WTC11 (cell line): ENCODE measurements around the gene UMODL1. TPM values are rescaled to one million over a fixed set of nuclear protein-coding genes. Genes with fewer than 3 reads are reported as not detected.
"Not testable (repeated sequence)": the region's sequence is repeated elsewhere in the genome, so short reads cannot be mapped to it uniquely, and the experiment has no call there.

Experiments used
- ATAC-seq: fragments of 200-7000 bp; cut with Tn5 transposase; 2 replicates; pipeline ENCODE4 v1.10.0; 2021; ENCODE audit warnings: mild to moderate bottlenecking, moderate library complexity
- CTCF ChIA-PET: fragments of 300-600 bp; sonication (Branson Sonifier 250); formaldehyde crosslinking; loops from one replicate; lab custom pipeline; 2021; ENCODE audit warnings: antibody characterized with exemption; lab: Charles Lee
- POLR2A ChIA-PET: fragments of 350-600 bp; sonication (Branson Sonifier 250); formaldehyde crosslinking; loops from one replicate; lab custom pipeline; 2021; ENCODE audit warnings: antibody characterized with exemption; lab: Charles Lee
- DNase-seq: peaks from one replicate; pipeline ENCODE4 v3.0.0; 2021; ENCODE audit warnings: low spot score
- H3K27ac Mint-ChIP-seq: 2 replicates; pipeline ENCODE4 v1.8.0; 2021; ENCODE audit warnings: mixed read lengths
- H3K27me3 Mint-ChIP-seq: 2 replicates; pipeline ENCODE4 v1.8.0; 2021; ENCODE audit warnings: low read depth, mild to moderate bottlenecking, moderate library complexity, mixed read lengths
- H3K36me3 Mint-ChIP-seq: 2 replicates; pipeline ENCODE4 v1.8.0; 2021; ENCODE audit warnings: mixed read lengths
- H3K4me1 Mint-ChIP-seq: 2 replicates; pipeline ENCODE4 v1.8.0; 2022; ENCODE audit warnings: mixed read lengths
- H3K4me3 Mint-ChIP-seq: 2 replicates; pipeline ENCODE4 v1.8.0; 2021; ENCODE audit warnings: mild to moderate bottlenecking, moderate library complexity, mixed read lengths
- H3K9me3 Mint-ChIP-seq: 2 replicates; pipeline ENCODE4 v1.8.0; 2021; ENCODE audit warnings: mixed read lengths
- ATF1 ChIP-seq: sonication (generic); formaldehyde crosslinking; IDR thresholded peaks from 2 replicates; pipeline ENCODE4 v1.8.1; 2023; ENCODE audit warnings: mild to moderate bottlenecking, moderate library complexity, missing genetic modification reagents
- ATF3 ChIP-seq: sonication (generic); formaldehyde crosslinking; conservative IDR thresholded peaks from 2 replicates; pipeline ENCODE4 v1.8.1; 2022; ENCODE audit warnings: mild to moderate bottlenecking, missing genetic modification reagents
- CBFB ChIP-seq: sonication (generic); formaldehyde crosslinking; IDR thresholded peaks from 2 replicates; pipeline ENCODE4 v1.8.1; 2022; ENCODE audit warnings: mild to moderate bottlenecking, low read depth, missing genetic modification reagents
- CTCF ChIP-seq: fragments of 200-600 bp; IDR thresholded peaks from 2 replicates; pipeline ENCODE4 v1.8.0; 2022; ENCODE audit warnings: antibody characterized with exemption
- E2F1 ChIP-seq: sonication (generic); formaldehyde crosslinking; IDR thresholded peaks from 2 replicates; pipeline ENCODE4 v1.8.0; 2022; ENCODE audit warnings: mild to moderate bottlenecking, missing genetic modification reagents
- GABPB1 ChIP-seq: sonication (generic); formaldehyde crosslinking; IDR thresholded peaks from 2 replicates; pipeline ENCODE4 v1.8.1; 2023; ENCODE audit warnings: mild to moderate bottlenecking, missing genetic modification reagents
- MAX ChIP-seq: sonication (generic); formaldehyde crosslinking; IDR thresholded peaks from 2 replicates; pipeline ENCODE4 v1.8.0; 2022; ENCODE audit warnings: mild to moderate bottlenecking, missing genetic modification reagents
- MLX ChIP-seq: sonication (generic); formaldehyde crosslinking; IDR thresholded peaks from 2 replicates; pipeline ENCODE4 v1.8.1; 2023; ENCODE audit warnings: mild to moderate bottlenecking, missing genetic modification reagents, moderate library complexity
- PRDM15 ChIP-seq: sonication (generic); formaldehyde crosslinking; IDR thresholded peaks from 2 replicates; pipeline ENCODE4 v1.8.0; 2022; ENCODE audit warnings: missing genetic modification reagents
- TCF7 ChIP-seq: sonication (generic); formaldehyde crosslinking; IDR thresholded peaks from 2 replicates; pipeline ENCODE4 v1.8.0; 2022; ENCODE audit warnings: mild to moderate bottlenecking, low read depth, missing genetic modification reagents, moderate library complexity
- TEAD1 ChIP-seq: sonication (generic); formaldehyde crosslinking; IDR thresholded peaks from 2 replicates; pipeline ENCODE4 v1.8.0; 2022; ENCODE audit warnings: mild to moderate bottlenecking, missing genetic modification reagents
- TEAD4 ChIP-seq: sonication (generic); formaldehyde crosslinking; IDR thresholded peaks from 2 replicates; pipeline ENCODE4 v1.8.0; 2022; ENCODE audit warnings: mild to moderate bottlenecking, missing genetic modification reagents
- ZBTB21 ChIP-seq: sonication (generic); formaldehyde crosslinking; IDR thresholded peaks from 2 replicates; pipeline ENCODE4 v1.8.1; 2023; ENCODE audit warnings: mild to moderate bottlenecking, missing genetic modification reagents, borderline replicate concordance
- total RNA-seq: library from RNA; stranded (reverse); gene quantifications from 3 replicates; pipeline ENCODE4 v1.2.3, GENCODE V29; 2021
- TF ChIP-seq, protein P1 (sequence below): sonication (generic); formaldehyde crosslinking; IDR thresholded peaks from 2 replicates; pipeline ENCODE4 v1.8.1; 2023; ENCODE audit warnings: mild to moderate bottlenecking, missing genetic modification reagents, borderline replicate concordance
- TF ChIP-seq, protein P2 (sequence below): sonication (generic); formaldehyde crosslinking; IDR thresholded peaks from 2 replicates; pipeline ENCODE4 v1.8.0; 2023; ENCODE audit warnings: mild to moderate bottlenecking, missing genetic modification reagents

UMODL1 gene
- total RNA-seq, 1 experiment from 2014 or later: not detected

- TF ChIP-seq MAX (CRISPR knock-in tag): no peak
- TF ChIP-seq, protein P1, sequence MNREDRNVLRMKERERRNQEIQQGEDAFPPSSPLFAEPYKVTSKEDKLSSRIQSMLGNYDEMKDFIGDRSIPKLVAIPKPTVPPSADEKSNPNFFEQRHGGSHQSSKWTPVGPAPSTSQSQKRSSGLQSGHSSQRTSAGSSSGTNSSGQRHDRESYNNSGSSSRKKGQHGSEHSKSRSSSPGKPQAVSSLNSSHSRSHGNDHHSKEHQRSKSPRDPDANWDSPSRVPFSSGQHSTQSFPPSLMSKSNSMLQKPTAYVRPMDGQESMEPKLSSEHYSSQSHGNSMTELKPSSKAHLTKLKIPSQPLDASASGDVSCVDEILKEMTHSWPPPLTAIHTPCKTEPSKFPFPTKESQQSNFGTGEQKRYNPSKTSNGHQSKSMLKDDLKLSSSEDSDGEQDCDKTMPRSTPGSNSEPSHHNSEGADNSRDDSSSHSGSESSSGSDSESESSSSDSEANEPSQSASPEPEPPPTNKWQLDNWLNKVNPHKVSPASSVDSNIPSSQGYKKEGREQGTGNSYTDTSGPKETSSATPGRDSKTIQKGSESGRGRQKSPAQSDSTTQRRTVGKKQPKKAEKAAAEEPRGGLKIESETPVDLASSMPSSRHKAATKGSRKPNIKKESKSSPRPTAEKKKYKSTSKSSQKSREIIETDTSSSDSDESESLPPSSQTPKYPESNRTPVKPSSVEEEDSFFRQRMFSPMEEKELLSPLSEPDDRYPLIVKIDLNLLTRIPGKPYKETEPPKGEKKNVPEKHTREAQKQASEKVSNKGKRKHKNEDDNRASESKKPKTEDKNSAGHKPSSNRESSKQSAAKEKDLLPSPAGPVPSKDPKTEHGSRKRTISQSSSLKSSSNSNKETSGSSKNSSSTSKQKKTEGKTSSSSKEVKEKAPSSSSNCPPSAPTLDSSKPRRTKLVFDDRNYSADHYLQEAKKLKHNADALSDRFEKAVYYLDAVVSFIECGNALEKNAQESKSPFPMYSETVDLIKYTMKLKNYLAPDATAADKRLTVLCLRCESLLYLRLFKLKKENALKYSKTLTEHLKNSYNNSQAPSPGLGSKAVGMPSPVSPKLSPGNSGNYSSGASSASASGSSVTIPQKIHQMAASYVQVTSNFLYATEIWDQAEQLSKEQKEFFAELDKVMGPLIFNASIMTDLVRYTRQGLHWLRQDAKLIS (CRISPR knock-in tag): no peak
Measured at GRCh38 chr21:42179316-42179715, 108.2 kb downstream of the UMODL1 start (continued).

- H3K27ac Mint-ChIP-seq, H3K36me3 Mint-ChIP-seq, H3K4me1 Mint-ChIP-seq, H3K9me3 Mint-ChIP-seq, ATAC-seq, CTCF ChIA-PET, DNase-seq, POLR2A ChIA-PET, H3K4me3 Mint-ChIP-seq, H3K27me3 Mint-ChIP-seq: not testable (repeated sequence)
Measured at GRCh38 chr21:42180001-42180400, 108.9 kb downstream of the UMODL1 start.

GRCh38 chr21:42182713-42183371 is 111.7 kb downstream of the UMODL1 start:
- POLR2A ChIA-PET: no interaction called here

More at GRCh38 chr21:42182713-42183371, 111.7 kb downstream of the UMODL1 start:
- Mint-ChIP-seq H3K36me3 (no peaks in the 10 kb centered on the region; the same call in 1 of the 2 replicates), H3K4me3 (no peak overlapping the region), H3K4me1 (no peaks in the 10 kb centered on the region), H3K27ac (no peak overlapping the region), H3K9me3 (peaks cover 22% of the 10 kb centered on the region), H3K27me3 (0 out of 2 replicates have a peak, but pooled peaks cover 2% of the 10 kb centered on the region)
- TF ChIP-seq TEAD1 (CRISPR knock-in tag) (no peak), TCF7 (CRISPR knock-in tag) (no peak), ATF3 (CRISPR knock-in tag) (no peak), ATF1 (CRISPR knock-in tag) (no peak), TEAD4 (no peak), ZBTB21 (CRISPR knock-in tag) (no peak), CBFB (CRISPR knock-in tag) (no peak), PRDM15 (no peak), E2F1 (CRISPR knock-in tag) (no peak), GABPB1 (CRISPR knock-in tag) (no peak), CTCF (no peak), MLX (no peak)
- TF ChIP-seq, protein P2, sequence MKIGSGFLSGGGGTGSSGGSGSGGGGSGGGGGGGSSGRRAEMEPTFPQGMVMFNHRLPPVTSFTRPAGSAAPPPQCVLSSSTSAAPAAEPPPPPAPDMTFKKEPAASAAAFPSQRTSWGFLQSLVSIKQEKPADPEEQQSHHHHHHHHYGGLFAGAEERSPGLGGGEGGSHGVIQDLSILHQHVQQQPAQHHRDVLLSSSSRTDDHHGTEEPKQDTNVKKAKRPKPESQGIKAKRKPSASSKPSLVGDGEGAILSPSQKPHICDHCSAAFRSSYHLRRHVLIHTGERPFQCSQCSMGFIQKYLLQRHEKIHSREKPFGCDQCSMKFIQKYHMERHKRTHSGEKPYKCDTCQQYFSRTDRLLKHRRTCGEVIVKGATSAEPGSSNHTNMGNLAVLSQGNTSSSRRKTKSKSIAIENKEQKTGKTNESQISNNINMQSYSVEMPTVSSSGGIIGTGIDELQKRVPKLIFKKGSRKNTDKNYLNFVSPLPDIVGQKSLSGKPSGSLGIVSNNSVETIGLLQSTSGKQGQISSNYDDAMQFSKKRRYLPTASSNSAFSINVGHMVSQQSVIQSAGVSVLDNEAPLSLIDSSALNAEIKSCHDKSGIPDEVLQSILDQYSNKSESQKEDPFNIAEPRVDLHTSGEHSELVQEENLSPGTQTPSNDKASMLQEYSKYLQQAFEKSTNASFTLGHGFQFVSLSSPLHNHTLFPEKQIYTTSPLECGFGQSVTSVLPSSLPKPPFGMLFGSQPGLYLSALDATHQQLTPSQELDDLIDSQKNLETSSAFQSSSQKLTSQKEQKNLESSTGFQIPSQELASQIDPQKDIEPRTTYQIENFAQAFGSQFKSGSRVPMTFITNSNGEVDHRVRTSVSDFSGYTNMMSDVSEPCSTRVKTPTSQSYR: no peak
- DNase-seq (no peak), ATAC-seq (no peak)
- CTCF ChIA-PET: interaction anchor here (1.0 kb wide), 1 partner anchor 8 kb away, joined by 3 read pairs; no protein-coding TSS in a partner anchor
